ENCODE results near the gene PTTG1IP. TPM values are rescaled to one million over a fixed set of nuclear protein-coding genes. Genes with fewer than 3 reads are reported as not detected.

The PTTG1IP gene
- total and polyA plus RNA-seq, 10 of the 15 experiments (the other 5 are each of a cell fraction or from before 2014, with no cell fraction given): 2.4 to 56.4 (median 44.4) TPM

- H3K79me2 ChIP-seq (ENCODE audit: control insufficient read depth, insufficient read depth, low read length): peaks cover 41% of the 10 kb centered on the region
- SMC1A ChIA-PET (ENCODE audit: uncharacterized antibody, unreplicated experiment): interaction anchor here (0.8 to 4.1 kb wide), 7 partner anchors 8 to 45 kb away, joined by 3 to 15 read pairs (median 3); no protein-coding TSS in a partner anchor
- RAD21 ChIA-PET (ENCODE audit: unreplicated experiment): interaction anchor here (0.9 to 1.9 kb wide), 4 partner anchors 9 to 22 kb away, joined by 3 to 13 read pairs (median 6); partner anchors contain the start of gene SLX9
- H3K9ac ChIP-seq (ENCODE audit: control insufficient read depth, insufficient read depth, low read length): no peak overlapping the region
- ATAC-seq (no peak), FAIRE-seq (no peak), DNase-seq (ENCODE audit: low read depth, low spot score) (no peak)
- in situ Hi-C loops (cut with MboI) (no loop called here), intact Hi-C loops (cut with micrococcal nuclease; ENCODE audit: unreplicated experiment) (no loop called here)
- H3K4me2 ChIP-seq (ENCODE audit: control insufficient read depth, insufficient read depth): no peak overlapping the region; the same call in 1 of the 2 replicates
- 85% methylated on average over 7 of the region's 7 CpGs for WGBS (ENCODE audit: insufficient coverage, insufficient replicate concordance, low lambda C conversion rate, missing lambda C conversion rate)
- H2AFZ ChIP-seq (ENCODE audit: control insufficient read depth, low read depth, low read length): no peak overlapping the region
- peaks cover 0 to 7% of the 10 kb centered on the region in 2 experiments; a peak in 3 of 4 replicates for H3K36me3 ChIP-seq (ENCODE audit: control insufficient read depth in 2 of 2, insufficient read depth in 2 of 2, low read length in 1 of 2)
- POLR2A ChIA-PET: interaction anchor here (0.6 to 2.0 kb wide), 4 partner anchors 10 to 35 kb away, joined by 4 to 26 read pairs (median 6); no protein-coding TSS in a partner anchor
- H3K27me3 ChIP-seq (replicated peaks in 1 of 2; ENCODE audit: control insufficient read depth in 2 of 2, insufficient read depth in 2 of 2, low read length in 1 of 2): no peaks in the 10 kb centered on the region
- H3K9me3 ChIP-seq (replicated peaks; ENCODE audit: control insufficient read depth, insufficient read depth, low read length): no peaks in the 10 kb centered on the region
- peaks cover 29% of the 10 kb centered on the region for H3K4me1 ChIP-seq (ENCODE audit: control insufficient read depth, insufficient read depth, low read length)
- H3K4me3 ChIP-seq: no peak overlapping the region
- CTCF ChIA-PET: interaction anchor here (0.9 to 1.3 kb wide), 5 partner anchors 15 to 116 kb away, joined by 3 to 4 read pairs (median 3); no protein-coding TSS in a partner anchor
- H4K20me1 ChIP-seq (ENCODE audit: control insufficient read depth, insufficient read depth): no peaks in the 10 kb centered on the region
- no TSS peak for BruUV-seq (replicated peaks)
- no peak overlapping the region for H3K27ac ChIP-seq (ENCODE audit: control insufficient read depth, insufficient read depth)
- no peak for TF ChIP-seq CTCF (IDR thresholded peaks at IDR 0.05 in 2 of 3, conservative IDR thresholded peaks at IDR 0.05 in 1 of 3; ENCODE audit: control insufficient read depth in 2 of 3, extremely low read depth in 1 of 3, insufficient read depth in 1 of 3, low read depth in 3 of 3, low read length in 3 of 3)
- TF ChIP-seq SIX5 (IDR thresholded peaks at IDR 0.05; ENCODE audit: low read depth, low read length, severe bottlenecking): no peak
- TF ChIP-seq TARDBP (IDR thresholded peaks at IDR 0.05; ENCODE audit: borderline replicate concordance): no peak
- no peak for TF ChIP-seq IKZF2 (IDR thresholded peaks at IDR 0.05)
- TF ChIP-seq ATF2 (IDR thresholded peaks at IDR 0.05; ENCODE audit: low read length): no peak
- TF ChIP-seq ZBTB40 (IDR thresholded peaks at IDR 0.05; ENCODE audit: borderline replicate concordance): no peak
- no peak for TF ChIP-seq SPI1 (IDR thresholded peaks at IDR 0.05; ENCODE audit: borderline replicate concordance, insufficient read depth, low read depth, low read length)
- no peak for TF ChIP-seq EED (IDR thresholded peaks at IDR 0.05; ENCODE audit: low read depth)
- TF ChIP-seq USF2 (IDR thresholded peaks at IDR 0.05; ENCODE audit: borderline replicate concordance, low read depth, low read length): no peak
- TF ChIP-seq RBBP5 (conservative IDR thresholded peaks at IDR 0.05): no peak
- TF ChIP-seq BCL3 (IDR thresholded peaks at IDR 0.05; ENCODE audit: borderline replicate concordance, insufficient read depth, low read depth, low read length, poor library complexity, severe bottlenecking): no peak
- TF ChIP-seq CREM (IDR thresholded peaks at IDR 0.05; ENCODE audit: low read depth): no peak
- no peak for TF ChIP-seq NFYA (IDR thresholded peaks at IDR 0.05; ENCODE audit: borderline replicate concordance, low read depth, low read length)
- TF ChIP-seq TBL1XR1 (IDR thresholded peaks at IDR 0.05; ENCODE audit: low read depth, low read length): no peak
These were observed 43.5 kb upstream of the PTTG1IP start for GRCh38 chr21:44916965-44917364.
